Endodermal cell (in vitro differentiated cells): Measurements from ENCODE around the gene ITLN1. TPM values are rescaled to one million over a fixed set of nuclear protein-coding genes. Genes with fewer than 3 reads are reported as not detected.

Experiments used
- DNase-seq: peaks from one replicate; pipeline ENCODE4 v3.0.0-alpha.2; 2017
- H3K27ac ChIP-seq: 2 replicates; pipeline ENCODE4 v1.5.1; 2013; ENCODE audit warnings: mild to moderate bottlenecking, low read depth, low read length, moderate library complexity
- H3K27me3 ChIP-seq: 2 replicates; pipeline ENCODE4 v1.6.1; 2013; ENCODE audit warnings: mild to moderate bottlenecking, low read length, moderate library complexity; ENCODE audit not compliant: insufficient read depth, control insufficient read depth, poor library complexity, severe bottlenecking
- H3K36me3 ChIP-seq: 2 replicates; pipeline ENCODE4 v1.7.0; 2013; ENCODE audit warnings: mild to moderate bottlenecking, low read length, moderate library complexity; ENCODE audit not compliant: control insufficient read depth, insufficient read depth
- H3K4me1 ChIP-seq: one replicate; pipeline ENCODE4 v1.7.0; 2013; ENCODE audit warnings: low read length; ENCODE audit not compliant: control insufficient read depth, insufficient read depth
- H3K4me3 ChIP-seq: 2 replicates; pipeline ENCODE4 v1.5.1; 2013; ENCODE audit warnings: mild to moderate bottlenecking, low read length, moderate library complexity
- H3K9ac ChIP-seq: 2 replicates; pipeline ENCODE4 v1.6.1; 2013; ENCODE audit warnings: mild to moderate bottlenecking, low read length, moderate library complexity; ENCODE audit not compliant: poor library complexity, severe bottlenecking; ENCODE audit errors: extremely low read depth
- H3K9me3 ChIP-seq: 2 replicates; pipeline ENCODE4 v1.6.1; 2013; ENCODE audit warnings: mild to moderate bottlenecking, low read length, moderate library complexity; ENCODE audit not compliant: control insufficient read depth
- H3K27ac Mint-ChIP-seq: 2 replicates; pipeline ENCODE4 v1.8.0; 2020; ENCODE audit warnings: mixed read lengths
- H3K27me3 Mint-ChIP-seq: 2 replicates; pipeline ENCODE4 v1.8.0; 2021; ENCODE audit warnings: mild to moderate bottlenecking, mixed read lengths; ENCODE audit not compliant: insufficient read depth
- H3K36me3 Mint-ChIP-seq: 2 replicates; pipeline ENCODE4 v1.8.0; 2020; ENCODE audit warnings: low read depth, mixed read lengths
- H3K4me1 Mint-ChIP-seq: 2 replicates; pipeline ENCODE4 v1.8.0; 2020; ENCODE audit warnings: mixed read lengths
- H3K4me3 Mint-ChIP-seq: 2 replicates; pipeline ENCODE4 v1.8.0; 2020; ENCODE audit warnings: mild to moderate bottlenecking, moderate library complexity, mixed read lengths
- H3K9me3 Mint-ChIP-seq: 2 replicates; pipeline ENCODE4 v1.8.0; 2020; ENCODE audit warnings: mild to moderate bottlenecking, mixed read lengths
- CTCF ChIP-seq: fragments of 200-600 bp; sonication (generic); conservative IDR thresholded peaks from 2 replicates; pipeline ENCODE4 v1.5.0; 2021; ENCODE audit warnings: antibody characterized with exemption, mild to moderate bottlenecking
- whole genome bisulfite sequencing, 2 experiments: methylation state at CpG; one replicate each; pipeline versions ENCODE4 v1.1.5 to v1.1.7; 2013; ENCODE audit warnings: missing lambda C conversion rate in 2 of 2, mixed read lengths in 1 of 2; ENCODE audit not compliant: insufficient coverage in 1 of 2, insufficient read length in 1 of 2; 5-methylcytosine and 5-hydroxymethylcytosine counted together
- total RNA-seq, 2 donors: library from RNA; stranded (reverse); fragmentation: NEBNext Ultra II Directional in 1 of 2; extraction: Animal tissue kit (Norgen Biotek cat#: 25700) in 1 of 2; gene quantifications; 2 replicates in 1 of 2; 3 replicates in 1 of 2; pipeline ENCODE4 v1.2.1, GENCODE V29; 2021

ITLN1 gene
- total RNA-seq, 2 donors from 2014 or later: 0.22 to 0.51 TPM

- Mint-ChIP-seq H3K27ac (no peak overlapping the region), H3K27me3 (peaks cover 2% of the 10 kb centered on the region), H3K4me3 (no peak overlapping the region), H3K4me1 (no peaks in the 10 kb centered on the region), H3K9me3 (no peaks in the 10 kb centered on the region), H3K36me3 (no peaks in the 10 kb centered on the region)
- H3K9ac ChIP-seq: no peak overlapping the region
- peaks cover 6% of the 10 kb centered on the region for H3K9me3 ChIP-seq
- H3K36me3 ChIP-seq: no peaks in the 10 kb centered on the region
- no peaks in the 10 kb centered on the region for H3K4me1 ChIP-seq
- TF ChIP-seq CTCF: no peak
- no peak overlapping the region for H3K4me3 ChIP-seq
- H3K27ac ChIP-seq: no peak overlapping the region
- no peaks in the 10 kb centered on the region for H3K27me3 ChIP-seq
- DNase-seq: no peak
- 87 to 92% methylated on average over 3 to 4 of the region's 5 CpGs for WGBS, 2 experiments
Measured at GRCh38 chr1:160850541-160850940, 34.4 kb downstream of the ITLN1 start.

- H3K9me3 Mint-ChIP-seq: no peaks in the 10 kb centered on the region
- H3K36me3 ChIP-seq: no peaks in the 10 kb centered on the region
- TF ChIP-seq CTCF: no peak
- no peak overlapping the region for H3K9ac ChIP-seq
- H3K4me3 Mint-ChIP-seq: no peak overlapping the region
- no peak for DNase-seq
- H3K27me3 Mint-ChIP-seq: peaks cover 2% of the 10 kb centered on the region
- no peaks in the 10 kb centered on the region for H3K4me1 ChIP-seq
- H3K27me3 ChIP-seq: no peaks in the 10 kb centered on the region
- no peaks in the 10 kb centered on the region for H3K36me3 Mint-ChIP-seq
- H3K9me3 ChIP-seq: peaks cover 7% of the 10 kb centered on the region
- H3K4me3 ChIP-seq: no peak overlapping the region
- H3K27ac ChIP-seq: no peak overlapping the region
- H3K4me1 Mint-ChIP-seq: no peaks in the 10 kb centered on the region
- WGBS, 2 experiments: 95 to 97% methylated on average over 12 of the region's 12 CpGs
- no peak overlapping the region for H3K27ac Mint-ChIP-seq
Measured at GRCh38 chr1:160846281-160846680, 38.7 kb downstream of the ITLN1 start.

- Histone ChIP-seq H3K36me3 (no peaks in the 10 kb centered on the region), H3K27ac (no peak overlapping the region), H3K4me1 (no peaks in the 10 kb centered on the region), H3K9me3 (peaks cover 7% of the 10 kb centered on the region), H3K4me3 (no peak overlapping the region), H3K9ac (no peak overlapping the region), H3K27me3 (no peaks in the 10 kb centered on the region)
- Mint-ChIP-seq H3K9me3 (no peaks in the 10 kb centered on the region), H3K27ac (no peak overlapping the region), H3K36me3 (no peaks in the 10 kb centered on the region), H3K4me3 (no peak overlapping the region), H3K27me3 (peaks cover 2% of the 10 kb centered on the region), H3K4me1 (no peaks in the 10 kb centered on the region)
- WGBS, 2 experiments: 88 to 91% methylated on average over 10 to 12 of the region's 12 CpGs
- no peak for TF ChIP-seq CTCF
- DNase-seq: no peak
Measured at GRCh38 chr1:160844447-160845232, 40.3 kb downstream of the ITLN1 start.
